ENCODE measurements around the gene ABCA6. TPM values are rescaled to one million over a fixed set of nuclear protein-coding genes. Genes with fewer than 3 reads are reported as not detected.
"Not testable (repeated sequence)": the region's sequence is repeated elsewhere in the genome, so short reads cannot be mapped to it uniquely, and the experiment has no call there.

Gene ABCA6
- total RNA-seq, 1 donor from 2014 or later, result 37.4 TPM

- Histone ChIP-seq H3K36me3 (no peaks in the 10 kb centered on the region), H3K27ac (no peak overlapping the region), H3K9me3 (no peaks in the 10 kb centered on the region), H3K4me3 (no peak overlapping the region), H3K27me3 (no peaks in the 10 kb centered on the region), H3K4me1 (no peaks in the 10 kb centered on the region)
- TF ChIP-seq CTCF (IDR thresholded peaks at IDR 0.05), result no peak
- intact Hi-C loops (cut with DNase I), result no loop called here
- no peak for DNase-seq (ENCODE audit: low spot score in 2 of 2)
These were observed 28.7 kb upstream of the ABCA6 start for GRCh38 chr17:69170377-69170776.

DNA sequence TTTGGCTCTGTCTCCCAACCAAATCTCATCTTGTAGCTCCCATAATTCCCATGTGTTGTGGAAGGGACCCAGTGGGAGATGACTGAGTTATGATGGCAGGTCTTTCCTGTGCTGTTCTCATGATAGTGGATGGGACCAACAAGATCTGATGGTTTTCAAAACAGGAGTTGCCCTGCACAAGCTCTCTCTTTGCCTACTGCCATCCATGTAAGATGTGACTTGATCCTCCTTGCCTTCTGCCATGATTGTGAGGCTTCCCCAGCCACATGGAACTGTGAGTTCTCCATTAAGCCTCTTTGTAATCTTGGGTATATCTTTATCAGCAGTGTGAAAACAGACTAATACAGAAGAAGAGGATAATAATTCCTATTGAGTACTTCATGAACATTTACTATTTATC lies 26.9 kb upstream of the ABCA6 start:
- H3K27me3 ChIP-seq; H3K27ac ChIP-seq; intact Hi-C loops (cut with DNase I); DNase-seq (ENCODE audit: low spot score in 2 of 2); H3K9me3 ChIP-seq; H3K4me1 ChIP-seq; H3K36me3 ChIP-seq; H3K4me3 ChIP-seq: not testable (repeated sequence)

DNA sequence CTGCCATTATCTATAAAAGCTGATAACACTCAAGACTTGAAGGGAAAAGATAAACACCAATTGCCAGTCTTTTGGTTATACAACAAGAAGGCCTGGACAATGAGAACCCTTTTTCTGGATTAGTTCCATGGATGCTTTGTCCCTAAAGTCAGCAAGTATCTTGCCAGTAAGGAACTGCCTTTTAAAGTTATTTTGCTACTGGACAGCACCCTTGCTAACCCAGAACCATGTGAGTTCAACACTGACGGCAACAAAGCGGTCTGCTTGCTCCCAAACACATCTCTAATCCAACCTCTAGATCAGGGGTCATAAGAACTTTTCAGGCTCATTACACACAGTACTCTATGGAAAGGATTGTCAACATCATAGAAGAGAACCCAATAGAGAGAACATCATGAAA lies 25.3 kb upstream of the ABCA6 start:
- H3K4me1 ChIP-seq, result no peaks in the 10 kb centered on the region
- intact Hi-C loops (cut with DNase I), result no loop called here
- no peak overlapping the region for H3K27ac ChIP-seq
- H3K27me3 ChIP-seq, result no peaks in the 10 kb centered on the region
- DNase-seq (ENCODE audit: low spot score in 2 of 2), result no peak
- no peaks in the 10 kb centered on the region for H3K36me3 ChIP-seq
- H3K9me3 ChIP-seq, result no peaks in the 10 kb centered on the region
- no peak for TF ChIP-seq CTCF (IDR thresholded peaks at IDR 0.05)
- H3K4me3 ChIP-seq, result no peak overlapping the region

DNA sequence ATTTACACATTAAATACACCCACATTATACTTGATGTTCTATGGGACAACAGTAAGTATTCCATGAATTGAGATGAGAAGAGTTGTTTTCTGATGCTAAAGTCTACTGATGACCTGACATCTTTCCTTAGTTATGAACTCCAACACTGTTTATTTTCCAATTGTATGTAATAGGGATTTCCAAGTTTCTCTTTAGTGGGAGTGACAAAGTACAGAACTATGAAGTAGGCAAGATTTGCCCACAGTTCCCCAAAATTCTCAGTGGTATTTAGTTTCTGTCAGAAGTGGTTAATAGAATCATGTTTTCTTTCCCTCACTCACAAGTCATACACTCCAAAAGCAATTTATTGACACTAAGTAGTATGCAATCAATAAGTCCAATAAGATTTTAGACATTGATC lies 22.5 kb upstream of the ABCA6 start:
- Histone ChIP-seq H3K27me3 (no peaks in the 10 kb centered on the region), H3K9me3 (no peaks in the 10 kb centered on the region), H3K4me3 (no peak overlapping the region), H3K27ac (no peak overlapping the region), H3K4me1 (no peaks in the 10 kb centered on the region), H3K36me3 (no peaks in the 10 kb centered on the region)
- no peak for TF ChIP-seq CTCF (IDR thresholded peaks at IDR 0.05)
- intact Hi-C loops (cut with DNase I), result no loop called here
- DNase-seq (ENCODE audit: low spot score in 2 of 2), result no peak

GRCh38 chr17:69159418-69159817 lies 17.7 kb upstream of the ABCA6 start:
- Histone ChIP-seq H3K27me3 (no peaks in the 10 kb centered on the region), H3K27ac (no peak overlapping the region), H3K4me1 (no peaks in the 10 kb centered on the region), H3K36me3 (no peaks in the 10 kb centered on the region), H3K4me3 (no peak overlapping the region), H3K9me3 (no peaks in the 10 kb centered on the region)
- intact Hi-C loops (cut with DNase I), result no loop called here
- no peak for TF ChIP-seq CTCF (IDR thresholded peaks at IDR 0.05)
- no peak for DNase-seq (ENCODE audit: low spot score in 2 of 2)

- no peak for DNase-seq (ENCODE audit: low spot score in 2 of 2)
- intact Hi-C loops (cut with DNase I), result no loop called here
- no peaks in the 10 kb centered on the region for H3K9me3 ChIP-seq
- TF ChIP-seq CTCF (IDR thresholded peaks at IDR 0.05), result no peak
- H3K4me1 ChIP-seq, result no peaks in the 10 kb centered on the region
- no peaks in the 10 kb centered on the region for H3K36me3 ChIP-seq
- H3K4me3 ChIP-seq, result no peak overlapping the region
- no peak overlapping the region for H3K27ac ChIP-seq
- H3K27me3 ChIP-seq, result no peaks in the 10 kb centered on the region
These were observed 12.6 kb upstream of the ABCA6 start for GRCh38 chr17:69154267-69154666.

All from ascending aorta (tissue), 2 donors.